GM13976 (cell line): Measurements from ENCODE around the gene AMZ2.

ENCODE experiments used
- DNase-seq: peaks from one replicate; pipeline ENCODE4 v3.0.0; 2012; ENCODE audit warnings: low spot score
- CTCF ChIP-seq: IDR thresholded peaks from 2 replicates; pipeline ENCODE4 v1.5.1; 2012; ENCODE audit warnings: borderline replicate concordance, mild to moderate bottlenecking; ENCODE audit not compliant: insufficient read depth; ENCODE audit errors: extremely low read depth, missing control alignments, control extremely low read depth
- in situ Hi-C: fragments of 300-500 bp; cut with MboI; formaldehyde crosslinking; loops from one replicate; pipeline ENCODE4 v1.12.0; 2022; ENCODE audit warnings: low sequenced_read_pairs, mixed read lengths, inconsistent platforms; ENCODE audit not compliant: unreplicated experiment

Gene AMZ2

DNA sequence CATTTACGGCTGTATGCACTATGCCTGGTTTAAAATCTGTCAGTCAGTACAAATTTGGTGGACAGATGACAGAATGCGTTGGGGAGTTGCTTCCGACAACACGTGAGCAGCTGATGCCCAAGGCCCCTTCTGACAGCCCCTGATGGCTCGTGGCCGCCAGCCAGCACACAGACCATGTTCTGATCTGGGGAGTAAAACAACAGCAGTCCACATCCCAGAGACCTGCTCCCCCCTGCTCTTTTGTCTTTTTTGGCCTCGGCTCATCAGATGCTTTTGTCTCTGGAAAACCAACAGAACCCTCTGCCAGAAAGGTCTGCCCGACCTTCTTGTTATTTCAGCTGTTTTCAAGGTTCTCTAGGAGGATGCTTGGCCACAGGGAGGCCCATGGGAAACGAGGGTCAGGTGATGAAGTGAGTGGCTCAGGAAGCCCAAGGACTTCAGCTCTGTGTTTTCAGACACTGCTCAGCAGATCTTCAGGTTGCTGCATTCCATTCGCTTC, 54.3 kb downstream of the AMZ2 start:
- TF ChIP-seq CTCF = no peak
- no peak for DNase-seq
- in situ Hi-C loops = no loop called here

DNA sequence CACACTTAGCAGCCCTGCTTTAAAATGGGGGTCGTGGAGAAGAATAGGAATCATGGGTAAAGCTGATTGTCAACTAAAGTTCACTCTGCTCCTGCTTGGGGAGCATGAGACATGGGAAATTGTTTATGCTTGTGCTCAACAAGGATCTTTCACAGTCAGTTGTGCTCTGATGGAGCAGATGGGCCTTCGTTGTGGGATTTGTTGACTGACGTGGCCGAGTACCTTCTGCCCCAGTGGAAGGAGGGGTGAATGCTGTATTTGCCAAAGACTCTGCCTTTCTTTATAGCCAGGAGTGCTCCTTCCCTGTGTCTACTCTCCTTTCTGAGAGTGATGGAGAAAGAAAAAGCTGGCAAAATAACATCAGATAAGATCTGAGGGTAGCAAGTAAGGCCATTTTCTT, 54.8 kb downstream of the AMZ2 start:
- TF ChIP-seq CTCF = no peak
- no peak for DNase-seq
- in situ Hi-C loops = no loop called here

- no peak for DNase-seq
- in situ Hi-C loops = no loop called here
- TF ChIP-seq CTCF = no peak
Observed at GRCh38 chr17:68304706-68305105, 56.9 kb downstream of the AMZ2 start.

DNA sequence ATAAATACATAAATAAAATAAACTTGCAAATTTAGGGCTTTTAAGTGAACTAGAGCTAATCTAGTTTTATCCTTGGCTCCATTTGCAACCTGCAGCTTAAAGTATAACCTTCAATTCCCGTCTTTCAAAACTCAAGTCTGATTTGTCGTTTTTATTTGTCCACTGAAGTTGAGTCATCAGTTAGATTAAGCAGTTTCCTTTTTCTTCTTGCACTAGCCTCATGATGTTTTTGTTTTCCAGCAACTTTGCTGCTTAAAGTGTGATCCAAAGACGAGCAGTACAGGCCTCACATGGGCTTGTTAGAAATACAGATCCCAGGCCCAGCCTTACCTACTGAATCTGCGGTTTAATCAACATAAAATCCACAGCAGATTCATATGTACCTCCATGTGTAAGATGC, 57.3 kb downstream of the AMZ2 start:
- in situ Hi-C loops = no loop called here
- TF ChIP-seq CTCF = no peak
- DNase-seq = no peak
